Kidney epithelial cell (primary cell): ENCODE results near the gene ABHD8. TPM values are rescaled to one million over a fixed set of nuclear protein-coding genes. Genes with fewer than 3 reads are reported as not detected.

Experiments used
- DNase-seq: peaks from one replicate; pipeline ENCODE4 v3.0.0-alpha.2; 2010; ENCODE audit warnings: low read depth
- H3K27me3 ChIP-seq: 2 replicates; pipeline ENCODE4 v1.6.0; 2011; ENCODE audit warnings: low read length; ENCODE audit not compliant: control insufficient read depth, insufficient read depth
- H3K36me3 ChIP-seq: 2 replicates; pipeline ENCODE4 v1.5.1; 2011; ENCODE audit warnings: low read length; ENCODE audit not compliant: control insufficient read depth, insufficient read depth
- H3K4me3 ChIP-seq: 2 replicates; pipeline ENCODE4 v1.5.1; 2011; ENCODE audit warnings: low read depth, mild to moderate bottlenecking, control low read depth, low read length
- total RNA-seq: library from RNA; depleted of rRNA; stranded (reverse); fragments of >200 nt; gene quantifications from 2 replicates; pipeline ENCODE4 v1.2.3, GENCODE V29; 2015
- TF ChIP-seq, protein P1 (sequence below): IDR thresholded peaks from 2 replicates; pipeline ENCODE4 v1.5.1; 2011; ENCODE audit warnings: mild to moderate bottlenecking, moderate library complexity, low read length, control low read depth, inconsistent platforms; ENCODE audit not compliant: insufficient read depth, poor library complexity, severe bottlenecking

ABHD8 gene
- total RNA-seq, 1 donor from 2014 or later = 18.6 TPM

GRCh38 chr19:17262557-17262956, 40.7 kb downstream of the ABHD8 start:
- TF ChIP-seq, protein P1, sequence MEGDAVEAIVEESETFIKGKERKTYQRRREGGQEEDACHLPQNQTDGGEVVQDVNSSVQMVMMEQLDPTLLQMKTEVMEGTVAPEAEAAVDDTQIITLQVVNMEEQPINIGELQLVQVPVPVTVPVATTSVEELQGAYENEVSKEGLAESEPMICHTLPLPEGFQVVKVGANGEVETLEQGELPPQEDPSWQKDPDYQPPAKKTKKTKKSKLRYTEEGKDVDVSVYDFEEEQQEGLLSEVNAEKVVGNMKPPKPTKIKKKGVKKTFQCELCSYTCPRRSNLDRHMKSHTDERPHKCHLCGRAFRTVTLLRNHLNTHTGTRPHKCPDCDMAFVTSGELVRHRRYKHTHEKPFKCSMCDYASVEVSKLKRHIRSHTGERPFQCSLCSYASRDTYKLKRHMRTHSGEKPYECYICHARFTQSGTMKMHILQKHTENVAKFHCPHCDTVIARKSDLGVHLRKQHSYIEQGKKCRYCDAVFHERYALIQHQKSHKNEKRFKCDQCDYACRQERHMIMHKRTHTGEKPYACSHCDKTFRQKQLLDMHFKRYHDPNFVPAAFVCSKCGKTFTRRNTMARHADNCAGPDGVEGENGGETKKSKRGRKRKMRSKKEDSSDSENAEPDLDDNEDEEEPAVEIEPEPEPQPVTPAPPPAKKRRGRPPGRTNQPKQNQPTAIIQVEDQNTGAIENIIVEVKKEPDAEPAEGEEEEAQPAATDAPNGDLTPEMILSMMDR = no peak
- no peak overlapping the region for H3K4me3 ChIP-seq
- DNase-seq = no peak
- H3K36me3 ChIP-seq = no peaks in the 10 kb centered on the region
- H3K27me3 ChIP-seq = no peaks in the 10 kb centered on the region

DNA sequence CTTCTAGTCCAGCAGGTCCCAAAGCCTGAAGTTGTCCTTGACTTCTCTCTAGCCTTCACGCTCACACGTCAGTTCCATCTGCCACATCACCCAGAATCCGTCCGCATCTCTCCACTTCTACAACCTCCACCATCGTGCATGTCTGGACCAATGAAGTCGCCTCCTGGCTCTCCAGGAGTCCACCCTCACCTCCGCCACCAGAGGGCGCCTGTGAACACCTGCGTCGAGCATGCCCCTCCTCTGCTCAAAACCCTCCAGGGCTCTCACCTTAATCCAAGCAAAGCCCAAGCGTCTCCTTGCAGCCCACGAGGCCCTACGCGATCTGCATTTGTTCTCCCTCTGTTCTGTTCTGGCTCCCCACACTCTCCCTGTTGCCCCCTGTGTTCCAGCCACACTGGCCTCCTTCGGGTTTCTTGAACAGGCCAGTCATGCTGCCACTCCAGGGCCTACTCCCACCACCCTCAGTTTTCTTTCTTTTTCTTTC, 42.3 kb downstream of the ABHD8 start:
- TF ChIP-seq, protein P1 = peak; percentile 85
- no peak overlapping the region for H3K4me3 ChIP-seq
- DNase-seq = no peak
- H3K36me3 ChIP-seq = no peaks in the 10 kb centered on the region
- no peaks in the 10 kb centered on the region for H3K27me3 ChIP-seq

DNA sequence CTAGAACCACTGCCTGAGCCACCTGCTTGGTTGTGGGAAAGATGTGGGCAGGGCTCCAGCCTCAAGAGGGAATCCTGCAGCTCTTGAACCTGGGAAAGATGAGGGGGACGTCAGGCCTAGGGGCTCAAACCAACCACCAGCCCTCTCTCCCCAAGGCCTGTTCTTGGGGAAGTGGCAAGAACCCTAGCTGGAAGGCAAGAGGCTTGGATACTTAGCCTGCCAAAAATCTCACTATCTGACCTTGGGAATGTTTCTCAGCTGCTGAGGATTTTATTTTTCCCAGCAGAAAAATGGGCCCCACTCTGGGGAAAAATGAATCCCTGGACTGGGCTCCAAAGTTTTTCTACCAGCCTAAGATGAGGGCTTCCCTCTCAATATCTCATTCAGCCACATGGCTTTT, 43.3 kb downstream of the ABHD8 start:
- H3K27me3 ChIP-seq = no peaks in the 10 kb centered on the region
- H3K4me3 ChIP-seq = no peak overlapping the region
- no peak for DNase-seq
- TF ChIP-seq, protein P1 = no peak
- no peaks in the 10 kb centered on the region for H3K36me3 ChIP-seq

DNA sequence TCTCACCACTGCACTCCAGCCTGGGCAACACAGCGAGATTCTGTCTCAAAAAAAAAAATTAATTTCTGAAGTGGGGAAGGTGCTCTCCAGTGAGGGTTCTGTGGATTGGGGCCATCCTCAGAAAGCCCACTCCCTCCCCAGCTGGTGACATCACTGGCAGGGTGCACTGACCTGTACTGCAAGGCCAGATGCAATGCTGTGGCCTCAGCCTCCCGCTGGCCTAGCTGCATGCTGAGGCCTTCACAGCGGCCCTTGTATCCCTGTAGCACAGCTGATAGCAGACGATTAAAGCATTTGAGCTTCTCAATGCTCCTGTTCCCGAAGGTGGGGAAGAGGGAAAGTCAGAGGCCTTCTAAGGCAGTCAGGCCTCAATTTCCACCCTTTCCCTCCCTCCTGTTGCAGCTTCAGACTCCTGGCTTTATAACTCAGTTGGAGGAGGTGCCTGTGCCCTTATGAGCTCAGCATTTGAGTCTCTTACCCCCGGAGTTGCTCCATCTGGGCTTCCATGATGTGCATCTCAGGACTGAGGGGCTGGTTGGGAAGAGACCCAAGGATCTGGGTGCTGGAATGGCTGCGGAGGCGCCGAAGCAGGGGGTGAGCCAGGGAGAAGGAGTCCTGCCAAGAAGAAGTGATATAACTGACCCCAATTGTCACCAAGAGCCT, 44.0 kb downstream of the ABHD8 start:
- no peaks in the 10 kb centered on the region for H3K27me3 ChIP-seq
- H3K36me3 ChIP-seq = no peaks in the 10 kb centered on the region
- no peak overlapping the region for H3K4me3 ChIP-seq
- no peak for DNase-seq
- TF ChIP-seq, protein P1 = no peak

- TF ChIP-seq, protein P1 = no peak
- DNase-seq = no peak
These were observed 47.1 kb downstream of the ABHD8 start for GRCh38 chr19:17256130-17256529.

DNA sequence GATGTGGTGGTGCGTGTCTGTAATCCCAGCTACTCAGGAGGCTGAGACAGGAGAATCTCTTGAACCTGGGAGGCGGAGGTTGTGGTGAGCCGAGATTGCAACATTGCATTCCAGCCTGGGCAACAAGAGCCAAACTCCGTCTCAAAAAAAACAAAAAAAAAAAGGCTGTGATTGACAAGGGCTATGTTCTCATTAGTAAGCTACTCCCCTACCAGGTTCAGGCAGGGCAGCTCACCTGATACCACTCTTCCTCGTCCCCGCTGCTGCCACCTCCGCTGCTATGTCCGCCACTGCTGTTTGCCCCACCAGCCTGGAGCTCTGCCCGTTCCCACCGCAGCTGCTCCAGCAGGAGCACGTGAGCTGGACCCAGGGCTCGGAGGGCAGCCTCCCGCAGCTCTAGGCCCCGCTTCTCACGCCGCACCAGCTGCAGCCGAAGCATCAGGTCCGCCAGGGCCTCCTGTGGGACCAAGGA, 48.0 kb downstream of the ABHD8 start:
- Histone ChIP-seq H3K4me3 (no peak overlapping the region), H3K36me3 (no peaks in the 10 kb centered on the region), H3K27me3 (no peaks in the 10 kb centered on the region)
- DNase-seq = no peak
- TF ChIP-seq, protein P1 = no peak

More at GRCh38 chr19:17256130-17256529, 47.1 kb downstream of the ABHD8 start:
- no peaks in the 10 kb centered on the region for H3K36me3 ChIP-seq
- no peaks in the 10 kb centered on the region for H3K27me3 ChIP-seq
- no peak overlapping the region for H3K4me3 ChIP-seq
